SK-N-SH treated with all-trans-retinoic acid at 6 μM for 48 hours (cell line): ENCODE results near the gene NUFIP1.

Experiments
- ATAC-seq: fragments of 200-7000 bp; cut with Tn5 transposase; 3 replicates; pipeline ENCODE4 v1.9.1; 2020; ENCODE audit warnings: mild to moderate bottlenecking, moderate library complexity
- ARNTL ChIP-seq: fragments of 450-650 bp; formaldehyde crosslinking; IDR thresholded peaks from 2 replicates; pipeline ENCODE4 v1.5.0; 2020; ENCODE audit warnings: low read depth, mild to moderate bottlenecking, moderate library complexity, borderline replicate concordance
- BACH2 ChIP-seq: fragments of 250-450 bp; sonication (Bioruptor Pico); IDR thresholded peaks from 2 replicates; pipeline ENCODE4 v1.9.0; 2021; ENCODE audit warnings: mild to moderate bottlenecking, borderline replicate concordance
- CREB5 ChIP-seq: fragments of 250-450 bp; sonication (Bioruptor Pico); IDR thresholded peaks from 2 replicates; pipeline ENCODE4 v1.5.1; 2020; ENCODE audit warnings: low read depth, mild to moderate bottlenecking, moderate library complexity
- CSRNP3 ChIP-seq: fragments of 250-450 bp; sonication (Bioruptor Pico); IDR thresholded peaks from 2 replicates; pipeline ENCODE4 v1.5.1; 2021; ENCODE audit warnings: mild to moderate bottlenecking, moderate library complexity
- ESRRG ChIP-seq: fragments of 250-450 bp; sonication (Bioruptor Pico); IDR thresholded peaks from 2 replicates; pipeline ENCODE4 v1.6.1; 2021; ENCODE audit warnings: mild to moderate bottlenecking
- GLIS3 ChIP-seq: fragments of 250-450 bp; sonication (Bioruptor Pico); IDR thresholded peaks from 2 replicates; pipeline ENCODE4 v1.5.0; 2020; ENCODE audit warnings: mild to moderate bottlenecking, moderate library complexity
- ISL1 ChIP-seq: fragments of 250-450 bp; sonication (Bioruptor Pico); IDR thresholded peaks from 2 replicates; pipeline ENCODE4 v2.1.2; 2022; ENCODE audit warnings: mild to moderate bottlenecking, moderate library complexity
- OSR1 ChIP-seq: fragments of 250-450 bp; sonication (Bioruptor Pico); IDR thresholded peaks from 2 replicates; pipeline ENCODE4 v1.8.0; 2022; ENCODE audit warnings: moderate library complexity, mild to moderate bottlenecking, inconsistent platforms
- POU6F1 ChIP-seq: fragments of 250-450 bp; sonication (Bioruptor Pico); IDR thresholded peaks from 2 replicates; pipeline ENCODE4 v1.8.0; 2021; ENCODE audit warnings: low read depth, mild to moderate bottlenecking, moderate library complexity, borderline replicate concordance
- PPARA ChIP-seq: fragments of 250-450 bp; sonication (Bioruptor Pico); IDR thresholded peaks from 2 replicates; pipeline ENCODE4 v1.5.0; 2020; ENCODE audit warnings: mild to moderate bottlenecking, borderline replicate concordance
- RARB ChIP-seq: fragments of 250-450 bp; sonication (Bioruptor Pico); IDR thresholded peaks from 2 replicates; pipeline ENCODE4 v1.8.0; 2021; ENCODE audit warnings: mild to moderate bottlenecking, moderate library complexity
- TCF4 ChIP-seq: fragments of 250-450 bp; sonication (Bioruptor Pico); IDR thresholded peaks from 2 replicates; pipeline ENCODE4 v1.8.0; 2021; ENCODE audit warnings: mild to moderate bottlenecking, moderate library complexity, borderline replicate concordance
- TSHZ2 ChIP-seq: fragments of 250-450 bp; sonication (Bioruptor Pico); IDR thresholded peaks from 2 replicates; pipeline ENCODE4 v1.5.0; 2020; ENCODE audit warnings: mild to moderate bottlenecking, moderate library complexity
- ZFP30 ChIP-seq: fragments of 450-650 bp; formaldehyde crosslinking; IDR thresholded peaks from 2 replicates; pipeline ENCODE4 v1.5.0; 2022; ENCODE audit warnings: mild to moderate bottlenecking, moderate library complexity
- ZNF565 ChIP-seq: fragments of 450-650 bp; formaldehyde crosslinking; conservative IDR thresholded peaks from 2 replicates; pipeline ENCODE4 v1.5.0; 2020; ENCODE audit warnings: low read depth, mild to moderate bottlenecking, moderate library complexity
- ZNF70 ChIP-seq: fragments of 450-650 bp; formaldehyde crosslinking; IDR thresholded peaks from 2 replicates; pipeline ENCODE4 v1.5.0; 2020; ENCODE audit warnings: mild to moderate bottlenecking, moderate library complexity
- ZNF8 ChIP-seq: fragments of 450-650 bp; formaldehyde crosslinking; IDR thresholded peaks from 2 replicates; pipeline ENCODE4 v1.5.0; 2020; ENCODE audit warnings: mild to moderate bottlenecking, moderate library complexity

NUFIP1 gene

GRCh38 chr13:44895264-44895952 lies 93.9 kb downstream of the NUFIP1 start:
- ATAC-seq: no peak
- TF ChIP-seq ZNF70 (CRISPR knock-in tag) (peak; percentile 88), GLIS3 (CRISPR knock-in tag) (no peak)

GRCh38 chr13:44894001-44894770 lies 95.1 kb downstream of the NUFIP1 start:
- ATAC-seq: no peak; the same call in 2 of the 3 replicates
- TF ChIP-seq CSRNP3 (CRISPR knock-in tag) (no peak), POU6F1 (CRISPR knock-in tag) (no peak), TSHZ2 (no peak), ARNTL (CRISPR knock-in tag) (no peak), OSR1 (no peak), ZNF70 (CRISPR knock-in tag) (no peak), PPARA (CRISPR knock-in tag) (no peak), RARB (CRISPR knock-in tag) (no peak), ZFP30 (CRISPR knock-in tag) (no peak), BACH2 (CRISPR knock-in tag) (no peak), TCF4 (CRISPR knock-in tag) (no peak), ZNF565 (CRISPR knock-in tag) (no peak), ISL1 (no peak), ZNF8 (no peak), CREB5 (CRISPR knock-in tag) (no peak), ESRRG (CRISPR knock-in tag) (no peak)
